Muscle layer of duodenum (tissue), 2 donors: ENCODE results near the gene RFFL.
A peak's percentile ranks its signal among the peaks of the same experiment; 100 is the strongest.

Experiments
- H3K27ac ChIP-seq: one replicate; pipeline ENCODE4 v1.7.0; 2013; ENCODE audit warnings: mild to moderate bottlenecking, low read length
- H3K27me3 ChIP-seq: one replicate; pipeline ENCODE4 v1.7.0; 2013; ENCODE audit warnings: low read depth, mild to moderate bottlenecking, control low read depth, low read length
- H3K36me3 ChIP-seq, 2 donors: one replicate each; pipeline ENCODE4 v1.7.0; 2013; ENCODE audit warnings: low read length in 2 of 2, control low read depth in 1 of 2, mild to moderate bottlenecking in 1 of 2; ENCODE audit not compliant: insufficient read depth in 2 of 2, control insufficient read depth in 1 of 2
- H3K4me1 ChIP-seq, 2 donors: one replicate each; pipeline ENCODE4 v1.7.0; 2013; ENCODE audit warnings: low read length in 2 of 2, mild to moderate bottlenecking in 2 of 2, control low read depth in 1 of 2, moderate library complexity in 1 of 2; ENCODE audit not compliant: insufficient read depth in 2 of 2, control insufficient read depth in 1 of 2
- H3K4me3 ChIP-seq, 2 donors: one replicate each; pipeline ENCODE4 v1.7.0; 2013; ENCODE audit warnings: low read length in 2 of 2, low read depth in 1 of 2, mild to moderate bottlenecking in 1 of 2
- H3K9me3 ChIP-seq, 2 donors: one replicate each; pipeline ENCODE4 v1.7.0; 2013; ENCODE audit warnings: low read length in 2 of 2, control low read depth in 1 of 2, mild to moderate bottlenecking in 1 of 2; ENCODE audit not compliant: control insufficient read depth in 1 of 2
- donor health status: healthy.

The RFFL gene

GRCh38 chr17:35019386-35020179 lies 43.9 kb downstream of the RFFL start:
- peaks cover 32 to 34% of the 10 kb centered on the region in 2 donors for H3K36me3 ChIP-seq

GRCh38 chr17:35018814-35019213 lies 44.7 kb downstream of the RFFL start:
- Histone ChIP-seq H3K9me3 (no peaks in the 10 kb centered on the region), H3K4me1 (no peaks in the 10 kb centered on the region), H3K27me3 (no peaks in the 10 kb centered on the region), H3K4me3 (no peak overlapping the region), H3K36me3 (peaks cover 38 to 42% of the 10 kb centered on the region in 2 donors), H3K27ac (no peak overlapping the region)

More at GRCh38 chr17:35019386-35020179, 43.9 kb downstream of the RFFL start:
- Histone ChIP-seq H3K9me3 (no peaks in the 10 kb centered on the region), H3K4me3 (no peak overlapping the region), H3K4me1 (no peaks in the 10 kb centered on the region), H3K27ac (no peak overlapping the region), H3K27me3 (no peaks in the 10 kb centered on the region)

GRCh38 chr17:35017021-35017420 lies 46.5 kb downstream of the RFFL start:
- Histone ChIP-seq H3K4me1 (no peaks in the 10 kb centered on the region), H3K9me3 (no peaks in the 10 kb centered on the region), H3K36me3 (peaks cover 45 to 48% of the 10 kb centered on the region in 2 donors), H3K4me3 (no peak overlapping the region), H3K27me3 (no peaks in the 10 kb centered on the region), H3K27ac (no peak overlapping the region)

- Histone ChIP-seq H3K4me3 (no peak overlapping the region), H3K4me1 (no peaks in the 10 kb centered on the region), H3K9me3 (no peaks in the 10 kb centered on the region), H3K27ac (no peak overlapping the region), H3K27me3 (no peaks in the 10 kb centered on the region), H3K36me3 (peaks cover 49 to 54% of the 10 kb centered on the region in 2 donors)
Observed at GRCh38 chr17:35016369-35016768, 47.1 kb downstream of the RFFL start.

GRCh38 chr17:35011671-35012216 lies 51.8 kb downstream of the RFFL start:
- peaks cover 51 to 52% of the 10 kb centered on the region in 2 donors for H3K36me3 ChIP-seq
- H3K27ac ChIP-seq: no peak overlapping the region
- no peaks in the 10 kb centered on the region for H3K4me1 ChIP-seq
- H3K27me3 ChIP-seq: no peaks in the 10 kb centered on the region
- no peak overlapping the region for H3K4me3 ChIP-seq
- no peaks in the 10 kb centered on the region for H3K9me3 ChIP-seq

- Histone ChIP-seq H3K27ac (no peak overlapping the region), H3K4me1 (no peaks in the 10 kb centered on the region), H3K36me3 (peaks cover 39 to 47% of the 10 kb centered on the region in 2 donors), H3K9me3 (no peaks in the 10 kb centered on the region), H3K27me3 (no peaks in the 10 kb centered on the region), H3K4me3 (no peak overlapping the region)
Observed at GRCh38 chr17:35010093-35010492, 53.4 kb downstream of the RFFL start.

- H3K9me3 ChIP-seq: no peaks in the 10 kb centered on the region
- no peak overlapping the region for H3K4me3 ChIP-seq
- peaks cover 34 to 56% of the 10 kb centered on the region in 2 donors for H3K36me3 ChIP-seq
- H3K4me1 ChIP-seq: no peaks in the 10 kb centered on the region
- H3K27me3 ChIP-seq: no peaks in the 10 kb centered on the region
- no peak overlapping the region for H3K27ac ChIP-seq
Observed at GRCh38 chr17:35006961-35007360, 56.5 kb downstream of the RFFL start.

GRCh38 chr17:35006345-35006744 lies 57.2 kb downstream of the RFFL start:
- H3K36me3 ChIP-seq: peaks cover 34 to 58% of the 10 kb centered on the region in 2 donors
- H3K27me3 ChIP-seq: no peaks in the 10 kb centered on the region
- no peaks in the 10 kb centered on the region for H3K4me1 ChIP-seq
- H3K9me3 ChIP-seq: no peaks in the 10 kb centered on the region
- H3K27ac ChIP-seq: no peak overlapping the region
- no peak overlapping the region for H3K4me3 ChIP-seq

- Histone ChIP-seq H3K27ac (no peak overlapping the region), H3K27me3 (no peaks in the 10 kb centered on the region), H3K36me3 (peaks cover 25 to 64% of the 10 kb centered on the region in 2 donors), H3K9me3 (no peaks in the 10 kb centered on the region), H3K4me3 (no peak overlapping the region), H3K4me1 (peaks cover 0 to under 1% of the 10 kb centered on the region in 2 donors)
Observed at GRCh38 chr17:35003778-35004177, 59.7 kb downstream of the RFFL start.

GRCh38 chr17:35002876-35003551 lies 60.5 kb downstream of the RFFL start:
- peaks cover 0 to 7% of the 10 kb centered on the region in 2 donors for H3K4me1 ChIP-seq
- no peaks in the 10 kb centered on the region for H3K27me3 ChIP-seq
- H3K9me3 ChIP-seq: no peaks in the 10 kb centered on the region
- H3K27ac ChIP-seq: peak overlapping the region; percentile 19
- no peak overlapping the region for H3K4me3 ChIP-seq
- H3K36me3 ChIP-seq: peaks cover 25 to 66% of the 10 kb centered on the region in 2 donors

- Histone ChIP-seq H3K4me1 (peaks cover 7 to 14% of the 10 kb centered on the region in 2 donors), H3K4me3 (no peak overlapping the region), H3K9me3 (no peaks in the 10 kb centered on the region), H3K36me3 (peaks cover 25 to 57% of the 10 kb centered on the region in 2 donors), H3K27me3 (no peaks in the 10 kb centered on the region), H3K27ac (peak overlapping the region; percentile 19)
Observed at GRCh38 chr17:35001549-35001948, 62.0 kb downstream of the RFFL start.
